CD4-positive, alpha-beta memory T cell (primary cell): ENCODE data around the gene ITPA. TPM values are rescaled to one million over a fixed set of nuclear protein-coding genes. Genes with fewer than 3 reads are reported as not detected.

Experiments used
- CTCF ChIA-PET: fragments of 350-600 bp; sonication (Branson Sonifier 250); formaldehyde crosslinking; loops from one replicate; lab custom pipeline; 2021; ENCODE audit warnings: inconsistent platforms; ENCODE audit not compliant: partially characterized antibody; lab: Charles Lee
- POLR2A ChIA-PET: fragments of 350-600 bp; sonication (Branson Sonifier 250); formaldehyde crosslinking; loops from one replicate; lab custom pipeline; 2021; ENCODE audit not compliant: partially characterized antibody; lab: Charles Lee
- DNase-seq, 5 donors: peaks; one replicate each; pipeline versions ENCODE4 v3.0.0 to v3.0.0-alpha.2; 2020 to 2022; ENCODE audit warnings: mixed read lengths in 1 of 5
- H3K27ac ChIP-seq: one replicate; pipeline ENCODE4 v1.7.0; 2013; ENCODE audit warnings: low read depth, low read length
- H3K27me3 ChIP-seq: 2 replicates; pipeline ENCODE4 v1.7.0; 2013; ENCODE audit warnings: mild to moderate bottlenecking, low read length, moderate library complexity; ENCODE audit not compliant: insufficient read depth
- H3K36me3 ChIP-seq: 2 replicates; pipeline ENCODE4 v1.7.0; 2013; ENCODE audit warnings: mild to moderate bottlenecking, low read length, moderate library complexity; ENCODE audit not compliant: insufficient read depth
- H3K4me1 ChIP-seq: 2 replicates; pipeline ENCODE4 v1.7.0; 2013; ENCODE audit warnings: mild to moderate bottlenecking, low read length, moderate library complexity; ENCODE audit not compliant: insufficient read depth
- H3K4me3 ChIP-seq, 2 donors: one replicate each; pipeline ENCODE4 v1.7.0; 2013; ENCODE audit warnings: low read length in 2 of 2, mild to moderate bottlenecking in 1 of 2
- H3K9me3 ChIP-seq, 2 donors: one replicate each; pipeline ENCODE4 v1.7.0; 2013; ENCODE audit warnings: low read length in 2 of 2, control low read depth in 1 of 2; ENCODE audit not compliant: control insufficient read depth in 1 of 2
- H3K27ac Mint-ChIP-seq, 7 donors: one replicate each; pipeline ENCODE4 v1.8.0; 2020 to 2021; ENCODE audit warnings: mixed read lengths in 7 of 7, mild to moderate bottlenecking in 6 of 7, inconsistent platforms in 3 of 7, moderate library complexity in 3 of 7
- H3K27me3 Mint-ChIP-seq, 2 donors: one replicate each; pipeline ENCODE4 v1.8.0; 2020 to 2021; ENCODE audit warnings: mixed read lengths in 2 of 2
- H3K36me3 Mint-ChIP-seq, 2 donors: one replicate each; pipeline ENCODE4 v1.8.0; 2020 to 2021; ENCODE audit warnings: mixed read lengths in 2 of 2, inconsistent platforms in 1 of 2, mild to moderate bottlenecking in 1 of 2
- H3K4me1 Mint-ChIP-seq, 4 donors: one replicate each; pipeline ENCODE4 v1.8.0; 2020 to 2021; ENCODE audit warnings: mixed read lengths in 4 of 4, mild to moderate bottlenecking in 1 of 4
- H3K4me3 Mint-ChIP-seq, 8 donors: one replicate each; pipeline ENCODE4 v1.8.0; 2020 to 2021; ENCODE audit warnings: mixed read lengths in 8 of 8, mild to moderate bottlenecking in 7 of 8, moderate library complexity in 6 of 8, inconsistent platforms in 3 of 8
- H3K9me3 Mint-ChIP-seq, 8 donors: one replicate each; pipeline ENCODE4 v1.8.0; 2020 to 2021; ENCODE audit warnings: mixed read lengths in 8 of 8, mild to moderate bottlenecking in 5 of 8, inconsistent platforms in 3 of 8, moderate library complexity in 1 of 8
- intact Hi-C: fragments of 100-400 bp; cut with micrococcal nuclease; formaldehyde crosslinking; loops from one replicate; pipeline ENCODE4 v1.15.1; 2023
- polyA plus RNA-seq, 2 donors: library from polyadenylated mRNA; unstranded; fragments of 300-500 nt; fragmentation: Illumina TruSeq; gene quantifications; one replicate each; pipeline ENCODE4 v1.2.3, GENCODE V29; 2021
- total RNA-seq, 2 experiments: library from RNA; stranded (reverse); gene quantifications; one replicate each; pipeline ENCODE4 v1.2.3, GENCODE V29; 2021

The ITPA gene
- total and polyA plus RNA-seq, 4 experiments from 2014 or later, result 46.7 to 75.9 (median 47.4) TPM

DNA sequence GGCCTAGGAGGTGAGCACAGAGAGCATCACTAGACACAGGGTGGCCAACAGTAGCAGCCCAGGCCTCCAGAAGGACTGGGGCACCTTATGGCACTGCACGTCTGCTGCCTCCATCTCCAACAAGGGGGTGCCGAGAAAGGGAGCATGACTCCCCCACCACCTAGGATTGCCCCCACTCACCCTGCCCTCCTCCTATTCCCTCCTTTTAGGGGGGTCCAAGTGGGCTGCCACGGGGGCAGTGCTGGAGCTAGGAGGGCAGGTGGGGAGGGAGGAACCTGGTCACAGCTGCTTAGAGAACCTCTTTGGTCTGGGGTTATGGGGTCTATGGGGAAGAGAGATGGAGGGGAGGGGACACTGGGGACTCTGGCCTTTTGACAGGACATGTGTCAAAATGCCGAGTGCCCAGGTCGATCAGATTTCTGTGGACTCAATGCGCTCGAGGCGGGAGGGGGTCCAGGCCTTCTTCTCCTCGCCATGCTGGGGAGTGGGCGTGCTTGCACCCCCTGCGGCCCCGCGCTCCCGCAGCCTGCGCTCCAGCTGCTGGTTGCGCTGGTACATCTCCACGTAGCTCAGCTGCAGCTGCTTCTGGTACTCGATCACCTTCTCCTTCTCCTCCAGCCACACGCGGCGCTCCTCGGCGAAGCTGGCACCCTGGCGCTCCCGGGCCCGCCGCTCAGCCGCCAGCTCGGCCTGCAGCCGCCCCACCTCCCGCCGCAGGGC is 45.1 kb upstream of the ITPA start:
- Mint-ChIP-seq H3K9me3 (peaks cover 0 to 3% (median 0%) of the 10 kb centered on the region in 8 donors), H3K4me3 (no peak overlapping the region), H3K27ac (peak overlapping the region in 1 of 7 donors; percentile 44), H3K4me1 (peaks cover 3 to 22% (median 5%) of the 10 kb centered on the region in 4 donors), H3K27me3 (peaks cover 9 to 14% of the 10 kb centered on the region in 2 donors), H3K36me3 (peaks cover 0 to 3% of the 10 kb centered on the region in 2 donors)
- POLR2A ChIA-PET, result interaction anchor here (1.1 kb wide), 1 partner anchor 8 kb away, joined by 3 read pairs; no protein-coding TSS in a partner anchor
- Histone ChIP-seq H3K36me3 (no peaks in the 10 kb centered on the region), H3K27me3 (peaks cover 7% of the 10 kb centered on the region), H3K4me3 (no peak overlapping the region), H3K9me3 (no peaks in the 10 kb centered on the region), H3K27ac (no peak overlapping the region), H3K4me1 (peaks cover 7% of the 10 kb centered on the region)
- intact Hi-C loops, result no loop called here
- DNase-seq, result no peak
- CTCF ChIA-PET, result interaction anchor here (0.6 kb wide), 1 partner anchor 51 kb away, joined by 3 read pairs; no protein-coding TSS in a partner anchor

DNA sequence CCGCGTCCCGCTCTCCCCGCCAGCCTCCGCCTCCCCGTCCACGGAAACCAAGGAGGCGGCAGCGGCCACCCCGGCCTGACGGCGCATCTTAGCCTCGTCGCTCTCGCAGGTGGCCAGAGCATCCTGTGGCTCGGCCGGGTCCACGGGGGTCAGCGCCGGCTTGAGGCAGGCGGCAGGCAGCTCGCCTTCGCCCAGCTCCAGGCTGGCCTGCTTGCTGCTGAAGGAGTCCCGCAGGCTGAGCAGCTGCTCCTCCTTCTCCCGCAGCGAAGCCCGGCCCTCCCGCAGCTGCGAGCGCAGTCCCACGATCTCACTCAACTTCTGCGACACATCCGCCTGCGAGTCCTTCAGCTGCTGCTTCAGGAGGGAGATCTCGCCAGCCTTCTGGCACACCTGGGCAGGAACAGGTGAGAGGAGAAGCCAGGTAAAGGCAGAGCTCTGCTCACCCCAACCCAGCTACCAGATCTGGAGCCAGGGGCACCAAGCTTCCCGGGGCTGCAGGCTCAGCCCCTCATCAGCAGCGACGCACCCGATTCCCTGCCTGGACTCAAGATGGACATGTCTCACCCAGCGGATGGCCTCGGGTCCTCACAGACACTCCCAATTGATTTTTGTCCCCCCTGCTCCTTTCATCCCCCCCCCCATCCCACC is 44.4 kb upstream of the ITPA start:
- no peaks in the 10 kb centered on the region for H3K36me3 ChIP-seq
- Mint-ChIP-seq H3K4me3 (no peak overlapping the region), H3K9me3 (no peaks in the 10 kb centered on the region), H3K4me1 (peaks cover 0 to 18% (median 1%) of the 10 kb centered on the region in 4 donors), H3K27me3 (peaks cover 13 to 14% of the 10 kb centered on the region in 2 donors), H3K36me3 (no peaks in the 10 kb centered on the region), H3K27ac (no peak overlapping the region)
- peaks cover 7% of the 10 kb centered on the region for H3K4me1 ChIP-seq
- intact Hi-C loops, result no loop called here
- H3K27ac ChIP-seq, result no peak overlapping the region
- H3K9me3 ChIP-seq, result no peaks in the 10 kb centered on the region
- H3K27me3 ChIP-seq, result peaks cover 7% of the 10 kb centered on the region
- ChIA-PET CTCF (interaction anchor here (0.6 kb wide), 1 partner anchor 52 kb away, joined by 3 read pairs; no protein-coding TSS in a partner anchor), POLR2A (no interaction called here)
- no peak overlapping the region for H3K4me3 ChIP-seq
- no peak for DNase-seq

DNA sequence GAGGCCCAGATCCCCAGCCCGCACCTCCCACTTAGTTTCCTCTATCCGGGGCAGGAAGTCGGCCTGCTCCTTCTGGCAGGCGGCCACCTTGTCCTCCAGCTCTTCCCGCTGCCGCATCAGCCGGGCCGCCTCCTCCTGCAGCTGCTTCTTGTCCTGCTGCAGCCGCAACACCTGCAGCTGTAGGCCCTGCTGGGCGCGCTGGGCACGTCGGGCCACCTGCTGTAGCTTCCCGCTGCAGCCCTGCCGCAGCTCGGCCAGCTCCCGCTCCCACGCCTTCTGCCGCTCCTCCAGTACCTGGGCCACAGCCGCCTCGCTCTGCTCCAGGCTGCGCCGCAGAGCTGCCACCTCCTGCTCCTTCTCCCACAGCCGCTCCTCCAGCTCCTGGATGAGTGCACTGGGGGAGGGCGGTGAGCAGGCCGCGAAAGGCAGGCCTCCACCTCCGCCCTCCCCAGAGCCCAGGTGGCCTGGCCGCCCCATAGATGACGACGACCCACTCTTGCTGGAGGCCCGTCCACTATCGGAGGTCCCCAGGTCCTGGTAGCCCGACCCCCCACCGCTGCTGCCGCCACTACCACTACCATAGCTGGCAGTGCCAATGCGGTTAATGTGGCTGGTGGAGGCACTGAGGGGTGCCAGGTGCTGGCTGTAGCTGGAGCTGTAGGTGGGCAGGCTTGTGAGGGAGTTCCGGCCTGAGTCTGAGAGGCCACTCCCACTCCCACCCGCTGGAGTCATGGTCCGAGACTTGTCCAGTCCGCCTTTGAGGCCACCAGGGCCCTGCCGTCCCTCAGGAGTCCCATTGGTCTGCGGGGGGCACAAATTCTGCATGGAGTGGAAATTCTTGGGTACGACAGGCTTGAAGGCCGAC is 43.6 kb upstream of the ITPA start:
- H3K4me3 Mint-ChIP-seq, result no peak overlapping the region
- no peaks in the 10 kb centered on the region for H3K9me3 Mint-ChIP-seq
- Histone ChIP-seq H3K27me3 (peaks cover 7% of the 10 kb centered on the region), H3K36me3 (no peaks in the 10 kb centered on the region), H3K27ac (no peak overlapping the region), H3K4me1 (no peaks in the 10 kb centered on the region), H3K9me3 (no peaks in the 10 kb centered on the region), H3K4me3 (no peak overlapping the region)
- H3K36me3 Mint-ChIP-seq, result no peaks in the 10 kb centered on the region
- POLR2A ChIA-PET, result no interaction called here
- peaks cover 14% of the 10 kb centered on the region in 2 donors for H3K27me3 Mint-ChIP-seq
- intact Hi-C loops, result no loop called here
- H3K27ac Mint-ChIP-seq, result no peak overlapping the region
- CTCF ChIA-PET, result interaction anchor here (0.5 kb wide), 1 partner anchor 37 kb away, joined by 3 read pairs; no protein-coding TSS in a partner anchor
- DNase-seq, result no peak
- H3K4me1 Mint-ChIP-seq, result peaks cover 0 to 16% (median under 1%) of the 10 kb centered on the region in 4 donors

DNA sequence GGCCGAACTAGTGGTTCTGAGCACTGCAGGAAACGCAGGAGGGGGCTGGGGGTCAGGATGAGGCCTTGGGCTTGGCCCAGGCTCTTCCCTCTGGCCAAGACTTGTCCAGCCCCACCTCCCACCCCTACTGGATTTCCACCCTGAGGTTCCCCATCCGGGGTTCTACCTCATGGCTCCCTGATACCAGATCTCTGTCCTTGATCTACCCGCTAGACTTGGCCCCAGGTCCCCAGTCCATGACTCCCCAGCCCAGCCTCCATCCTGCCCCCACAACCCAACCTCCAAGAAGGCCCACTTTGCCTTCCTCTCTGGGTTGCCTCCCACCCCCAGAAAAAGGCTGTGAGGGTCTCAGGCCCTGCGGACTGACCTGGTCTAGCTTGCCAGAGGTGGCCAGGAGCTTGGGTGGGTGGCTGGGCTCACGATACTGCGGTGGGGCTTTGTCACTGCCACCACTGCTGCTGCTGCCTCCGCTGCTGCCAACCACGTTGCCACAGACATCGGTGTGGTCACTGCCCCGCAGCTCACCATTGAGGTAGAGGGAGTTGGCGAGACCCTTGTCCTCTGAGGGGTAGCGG is 42.9 kb upstream of the ITPA start:
- Mint-ChIP-seq H3K27ac (no peak overlapping the region), H3K27me3 (peaks cover 14% of the 10 kb centered on the region in 2 donors), H3K4me3 (no peak overlapping the region), H3K9me3 (no peaks in the 10 kb centered on the region), H3K36me3 (no peaks in the 10 kb centered on the region), H3K4me1 (peaks cover 0 to 11% (median 0%) of the 10 kb centered on the region in 4 donors)
- Histone ChIP-seq H3K27ac (no peak overlapping the region), H3K4me3 (no peak overlapping the region), H3K4me1 (no peaks in the 10 kb centered on the region), H3K9me3 (no peaks in the 10 kb centered on the region), H3K27me3 (peaks cover 7% of the 10 kb centered on the region), H3K36me3 (no peaks in the 10 kb centered on the region)
- DNase-seq, result no peak
- CTCF ChIA-PET, result no interaction called here
- POLR2A ChIA-PET, result interaction anchor here (1.7 kb wide), 1 partner anchor 37 kb away, joined by 3 read pairs; no protein-coding TSS in a partner anchor
- intact Hi-C loops, result no loop called here

DNA sequence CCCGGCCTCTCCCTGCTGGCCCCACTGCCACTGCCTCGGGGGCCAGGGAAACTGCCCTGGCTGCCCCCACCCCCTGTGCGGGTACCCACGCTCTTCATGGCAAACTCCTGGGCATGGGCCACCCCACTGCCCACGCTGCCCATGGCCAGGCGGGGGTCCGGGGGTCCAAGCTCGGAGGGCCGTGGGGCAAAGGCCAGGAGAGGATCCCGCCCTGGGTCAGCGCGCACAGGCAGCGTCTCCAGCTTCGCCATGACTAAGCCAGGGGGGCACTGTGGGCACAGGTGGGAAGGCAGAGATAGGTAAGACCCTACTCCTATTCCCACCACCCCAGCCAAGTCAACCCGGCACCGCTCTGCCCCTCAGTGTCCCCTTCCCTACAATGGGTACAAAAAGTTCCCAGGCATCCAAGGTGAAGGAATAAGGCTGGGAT is 42.4 kb upstream of the ITPA start:
- no peak for DNase-seq
- H3K27ac Mint-ChIP-seq, result no peak overlapping the region
- intact Hi-C loops, result no loop called here
- ChIA-PET POLR2A (interaction anchor here (1.7 kb wide), 1 partner anchor 37 kb away, joined by 3 read pairs; no protein-coding TSS in a partner anchor), CTCF (no interaction called here)
- no peak overlapping the region for H3K27ac ChIP-seq
- H3K4me1 ChIP-seq, result no peaks in the 10 kb centered on the region
- no peaks in the 10 kb centered on the region for H3K9me3 ChIP-seq
- H3K4me3 Mint-ChIP-seq, result no peak overlapping the region
- peaks cover 14% of the 10 kb centered on the region in 2 donors for H3K27me3 Mint-ChIP-seq
- no peaks in the 10 kb centered on the region for H3K9me3 Mint-ChIP-seq
- H3K36me3 ChIP-seq, result no peaks in the 10 kb centered on the region
- no peak overlapping the region for H3K4me3 ChIP-seq
- peaks cover 0 to 12% (median 0%) of the 10 kb centered on the region in 4 donors for H3K4me1 Mint-ChIP-seq
- H3K27me3 ChIP-seq, result peaks cover 7% of the 10 kb centered on the region
- no peaks in the 10 kb centered on the region for H3K36me3 Mint-ChIP-seq

DNA sequence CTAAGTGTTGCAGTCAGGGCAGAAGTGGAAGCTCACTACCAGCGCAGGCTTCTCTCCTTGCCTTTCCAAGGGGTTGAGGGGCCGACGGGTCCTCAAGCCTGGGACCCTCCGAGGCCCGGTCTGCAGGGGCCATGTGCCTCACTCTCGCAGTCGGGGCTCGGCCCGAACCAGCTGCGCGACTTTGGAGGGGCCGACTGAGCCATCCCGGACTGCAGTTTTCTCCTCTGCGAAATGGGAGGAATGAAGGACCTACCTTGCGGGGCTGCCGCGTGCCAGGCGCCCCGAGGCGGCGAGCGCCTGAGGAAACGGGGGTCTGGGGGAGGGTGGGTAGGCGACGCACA is 41.6 kb upstream of the ITPA start:
- no peaks in the 10 kb centered on the region for H3K36me3 ChIP-seq
- H3K4me3 ChIP-seq, result no peak overlapping the region
- DNase-seq, result no peak
- H3K27ac Mint-ChIP-seq, result no peak overlapping the region
- ChIA-PET POLR2A (interaction anchor here (0.6 to 1.7 kb wide), 3 partner anchors 8 to 1024 kb away, joined by 3 to 4 read pairs (median 3); partner anchors contain the start of genes FASTKD5 and UBOX5), CTCF (no interaction called here)
- H3K9me3 ChIP-seq, result no peaks in the 10 kb centered on the region
- H3K27ac ChIP-seq, result no peak overlapping the region
- intact Hi-C loops, result no loop called here
- H3K27me3 Mint-ChIP-seq, result peaks cover 14 to 18% of the 10 kb centered on the region in 2 donors
- peaks cover 7% of the 10 kb centered on the region for H3K4me1 ChIP-seq
- H3K4me3 Mint-ChIP-seq, result no peak overlapping the region
- peaks cover 0 to 1% of the 10 kb centered on the region in 2 donors for H3K36me3 Mint-ChIP-seq
- peaks cover 0 to 20% (median 4%) of the 10 kb centered on the region in 4 donors for H3K4me1 Mint-ChIP-seq
- peaks cover 7% of the 10 kb centered on the region for H3K27me3 ChIP-seq
- no peaks in the 10 kb centered on the region for H3K9me3 Mint-ChIP-seq
